GM12873 (cell line): Measurements from ENCODE around the gene IL17F.

Source experiments
- TF ChIP-seq, protein P1 (sequence below): IDR thresholded peaks from 2 replicates; pipeline ENCODE4 v1.5.1; 2012; ENCODE audit warnings: low read depth, mild to moderate bottlenecking, moderate library complexity, low read length, control low read depth; ENCODE audit not compliant: insufficient read depth; ENCODE audit errors: missing control alignments

The IL17F gene

DNA sequence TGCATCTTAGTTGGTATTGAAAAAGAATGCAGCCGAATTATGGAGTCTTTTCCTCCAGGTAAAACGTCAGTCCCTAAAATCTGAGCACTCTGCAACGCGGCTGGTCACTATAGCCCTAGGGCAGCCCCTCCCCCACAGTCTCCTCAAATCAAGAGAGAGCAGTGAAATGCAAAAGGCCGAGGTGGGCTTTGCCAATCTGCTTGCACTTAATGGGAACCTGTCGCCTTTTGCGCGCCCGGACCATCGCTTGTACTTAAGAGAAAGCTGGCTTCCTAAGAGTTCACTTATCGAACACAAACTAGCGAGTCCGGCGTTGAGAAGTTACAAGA is 39.8 kb upstream of the IL17F start:
- TF ChIP-seq, protein P1, sequence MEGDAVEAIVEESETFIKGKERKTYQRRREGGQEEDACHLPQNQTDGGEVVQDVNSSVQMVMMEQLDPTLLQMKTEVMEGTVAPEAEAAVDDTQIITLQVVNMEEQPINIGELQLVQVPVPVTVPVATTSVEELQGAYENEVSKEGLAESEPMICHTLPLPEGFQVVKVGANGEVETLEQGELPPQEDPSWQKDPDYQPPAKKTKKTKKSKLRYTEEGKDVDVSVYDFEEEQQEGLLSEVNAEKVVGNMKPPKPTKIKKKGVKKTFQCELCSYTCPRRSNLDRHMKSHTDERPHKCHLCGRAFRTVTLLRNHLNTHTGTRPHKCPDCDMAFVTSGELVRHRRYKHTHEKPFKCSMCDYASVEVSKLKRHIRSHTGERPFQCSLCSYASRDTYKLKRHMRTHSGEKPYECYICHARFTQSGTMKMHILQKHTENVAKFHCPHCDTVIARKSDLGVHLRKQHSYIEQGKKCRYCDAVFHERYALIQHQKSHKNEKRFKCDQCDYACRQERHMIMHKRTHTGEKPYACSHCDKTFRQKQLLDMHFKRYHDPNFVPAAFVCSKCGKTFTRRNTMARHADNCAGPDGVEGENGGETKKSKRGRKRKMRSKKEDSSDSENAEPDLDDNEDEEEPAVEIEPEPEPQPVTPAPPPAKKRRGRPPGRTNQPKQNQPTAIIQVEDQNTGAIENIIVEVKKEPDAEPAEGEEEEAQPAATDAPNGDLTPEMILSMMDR = no peak

DNA sequence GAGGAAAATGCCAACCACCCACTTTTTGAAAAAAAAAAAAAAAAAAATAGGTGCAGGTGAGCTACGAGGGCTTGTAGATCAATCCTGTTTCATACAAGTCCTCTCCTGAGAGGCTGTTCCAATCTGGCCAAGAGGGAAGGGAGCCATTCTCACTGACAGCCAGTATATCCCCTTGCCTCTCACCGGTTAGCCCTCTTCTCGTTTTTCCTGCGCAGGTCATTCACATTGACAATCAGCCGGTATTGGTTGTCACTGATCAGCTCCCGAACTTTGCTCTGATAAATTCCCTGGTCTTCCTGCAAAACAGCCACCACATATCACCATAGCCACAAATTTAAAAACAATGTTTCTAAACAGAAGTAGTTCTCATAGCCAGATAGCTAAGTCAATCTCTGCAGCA is 38.8 kb upstream of the IL17F start:
- TF ChIP-seq, protein P1 = no peak

DNA sequence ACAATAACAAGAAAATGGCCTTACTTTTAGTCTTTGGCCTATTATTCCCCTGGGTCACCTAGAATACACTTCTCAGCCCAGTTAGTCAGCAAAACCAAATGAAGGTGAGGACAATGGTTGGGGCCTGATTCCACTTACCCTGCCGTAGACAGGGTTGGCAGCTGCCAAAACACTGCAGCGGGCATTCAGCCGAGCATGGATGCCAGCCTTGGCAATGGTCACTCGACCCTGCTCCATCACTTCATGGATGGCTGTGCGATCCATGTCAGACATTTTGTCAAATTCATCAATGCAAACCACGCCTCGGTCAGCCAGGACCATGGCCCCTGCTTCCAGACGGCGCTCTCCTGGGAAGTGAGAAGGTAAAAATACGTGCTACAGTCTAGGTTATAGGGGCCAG is 31.8 kb upstream of the IL17F start:
- TF ChIP-seq, protein P1 = no peak

DNA sequence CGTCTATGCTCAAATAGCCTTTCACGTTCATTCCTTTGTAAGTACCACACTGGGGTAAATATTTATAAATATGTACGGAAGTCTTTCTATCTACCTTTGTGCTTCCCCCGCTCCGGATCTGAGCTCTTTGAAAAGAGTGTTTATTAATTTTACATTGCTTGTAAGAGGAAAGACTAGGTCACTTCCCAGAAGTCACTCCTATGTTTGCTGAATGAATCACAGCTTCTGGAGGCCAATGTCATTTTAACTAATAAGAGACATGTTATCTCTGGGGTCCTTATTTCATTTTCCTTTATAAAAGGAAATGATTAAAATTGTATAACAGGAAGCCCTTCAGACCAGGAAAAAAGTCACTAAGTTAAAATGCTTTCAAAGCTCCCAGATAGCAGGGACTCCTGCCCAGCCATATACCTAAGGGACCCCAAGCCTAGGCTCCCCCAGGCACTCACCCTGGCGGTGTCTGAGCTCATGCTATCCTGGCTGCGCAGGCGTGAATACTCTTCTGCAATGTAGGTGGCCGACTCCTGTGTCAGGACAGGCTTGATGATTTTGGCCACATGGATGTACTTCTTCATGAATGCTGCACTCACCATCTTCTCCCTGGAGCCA is 27.7 kb upstream of the IL17F start:
- TF ChIP-seq, protein P1 = no peak

DNA sequence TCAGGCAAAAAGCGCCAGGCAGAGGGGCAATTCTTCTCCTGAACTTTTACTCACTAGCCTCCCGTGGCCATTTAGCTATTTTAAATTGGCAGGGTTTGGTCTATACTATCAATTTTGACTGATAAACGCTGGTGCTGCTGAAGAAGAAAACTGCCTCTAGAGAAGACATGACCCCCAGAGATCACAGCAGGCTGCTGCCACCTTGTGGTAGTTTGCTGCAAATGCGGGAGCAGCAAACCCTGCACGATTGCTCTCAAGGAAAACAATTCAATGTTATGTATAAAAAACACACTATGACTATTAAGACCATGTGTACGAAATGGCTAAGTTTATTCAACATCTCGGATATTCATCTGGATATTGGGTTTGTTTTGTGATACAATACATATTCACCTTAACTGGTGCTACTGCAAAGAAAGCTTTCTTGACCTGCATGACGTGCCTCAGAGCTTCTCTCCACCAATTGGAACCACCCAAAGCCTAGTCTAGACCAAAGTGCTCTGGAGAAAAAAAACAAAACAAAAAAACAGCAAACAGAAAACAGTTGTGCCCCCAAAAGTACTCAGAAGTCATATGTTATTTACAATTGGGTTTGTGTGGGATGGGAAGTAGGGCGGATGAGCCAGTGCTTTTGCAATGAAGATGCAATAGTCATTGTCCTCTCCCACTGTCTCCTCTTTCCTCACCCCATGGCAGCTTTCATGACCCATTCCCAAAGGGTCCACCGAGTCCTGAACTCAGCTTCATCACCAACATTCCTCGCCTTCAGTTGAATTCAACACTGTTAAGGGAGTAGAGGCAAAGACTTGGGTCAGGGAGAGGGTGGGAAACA is 19.6 kb upstream of the IL17F start:
- TF ChIP-seq, protein P1 = peak; percentile 94

DNA sequence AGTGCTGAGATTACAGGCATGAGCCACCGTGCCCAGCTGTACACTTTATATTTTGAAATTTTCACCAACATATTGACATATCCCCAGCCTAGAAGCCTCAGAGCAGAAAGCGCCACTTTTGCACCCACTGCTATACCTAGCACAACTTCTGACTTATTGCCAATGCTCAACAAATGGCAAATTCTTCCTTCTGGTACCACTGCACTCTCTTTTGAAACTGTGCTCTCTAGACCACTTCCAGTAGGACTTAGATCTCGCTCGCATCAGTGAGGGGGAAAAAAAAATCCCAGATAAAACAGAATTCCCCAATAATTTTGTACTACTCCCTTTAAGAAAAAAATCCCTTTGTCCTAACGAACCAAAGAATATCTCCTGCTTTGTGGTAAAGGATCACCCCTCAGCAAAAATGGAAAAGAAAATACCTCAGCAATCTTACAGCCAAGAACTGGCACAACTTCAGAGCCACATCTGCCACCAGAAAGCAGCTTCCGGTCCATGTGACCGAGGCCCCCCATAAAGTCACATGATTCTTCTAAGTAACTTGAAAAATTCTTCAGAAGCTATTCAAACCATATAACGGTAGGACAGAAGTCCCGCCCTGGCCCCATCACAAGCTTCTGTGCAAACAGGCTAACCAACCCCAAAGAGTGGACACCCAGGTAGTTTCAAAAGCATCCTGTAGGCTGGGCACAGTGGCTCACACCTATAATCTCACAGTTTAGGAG is 18.5 kb upstream of the IL17F start:
- TF ChIP-seq, protein P1 = no peak

- TF ChIP-seq, protein P1 = no peak
Measured at GRCh38 chr6:52261229-52261628, 16.9 kb upstream of the IL17F start.
